ENCODE data around the gene HIRIP3.
A peak's percentile ranks its signal among the peaks of the same experiment; 100 is the strongest.

The HIRIP3 gene

GRCh38 chr16:29968205-29968604 lies 27.2 kb downstream of the HIRIP3 start:
- Histone ChIP-seq H3K27ac (replicated peaks) (no peak overlapping the region), H3K4me3 (replicated peaks; ENCODE audit: insufficient read depth, low read length) (no peak overlapping the region), H3K27me3 (ENCODE audit: insufficient read depth, poor library complexity, severe bottlenecking) (no peaks in the 10 kb centered on the region)
- no peak for TF ChIP-seq REST (IDR thresholded peaks at IDR 0.05; ENCODE audit: insufficient replicate concordance, low read depth)
- TF ChIP-seq CTCF (IDR thresholded peaks at IDR 0.05; ENCODE audit: insufficient read depth, low read length) = no peak
- no peak for TF ChIP-seq GABPA (IDR thresholded peaks at IDR 0.05; ENCODE audit: low read depth)
- TF ChIP-seq SPI1 (IDR thresholded peaks at IDR 0.05; ENCODE audit: borderline replicate concordance, low read depth) = no peak
- TF ChIP-seq POLR2AphosphoS5 (IDR thresholded peaks at IDR 0.05; ENCODE audit: low read depth) = no peak
- DNase-seq (ENCODE audit: low read depth in 1 of 2, low spot score in 1 of 2) = no peak

DNA sequence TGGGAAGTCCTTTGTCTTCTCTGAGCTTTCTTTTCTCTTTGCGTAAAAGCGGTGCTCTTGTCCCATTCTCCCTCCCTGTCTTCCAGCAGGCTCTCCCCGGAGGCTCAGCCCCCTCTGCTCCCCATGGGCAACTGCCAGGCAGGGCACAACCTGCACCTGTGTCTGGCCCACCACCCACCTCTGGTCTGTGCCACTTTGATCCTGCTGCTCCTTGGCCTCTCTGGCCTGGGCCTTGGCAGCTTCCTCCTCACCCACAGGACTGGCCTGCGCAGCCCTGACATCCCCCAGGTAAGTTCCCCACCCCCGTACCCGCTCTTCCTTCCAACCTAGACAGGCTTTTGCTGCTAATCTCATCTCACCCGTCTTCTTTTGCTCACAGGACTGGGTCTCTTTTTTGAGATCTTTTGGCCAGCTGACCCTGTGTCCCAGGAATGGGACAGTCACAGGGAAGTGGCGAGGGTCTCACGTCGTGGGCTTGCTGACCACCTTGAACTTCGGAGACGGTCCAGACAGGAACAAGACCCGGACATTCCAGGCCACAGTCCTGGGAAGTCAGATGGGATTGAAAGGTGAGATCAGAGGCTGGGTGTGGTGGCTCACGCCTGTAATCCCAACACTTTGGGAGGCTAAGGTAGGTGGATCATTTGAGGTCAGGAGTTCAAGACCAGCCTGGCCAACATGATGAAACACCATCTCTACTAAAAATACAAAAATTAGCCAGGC lies 32.2 kb downstream of the HIRIP3 start:
- no peaks in the 10 kb centered on the region for H3K27me3 ChIP-seq (ENCODE audit: insufficient read depth, poor library complexity, severe bottlenecking)
- no peak for TF ChIP-seq SPI1 (IDR thresholded peaks at IDR 0.05; ENCODE audit: borderline replicate concordance, low read depth)
- no peak for TF ChIP-seq REST (IDR thresholded peaks at IDR 0.05; ENCODE audit: insufficient replicate concordance, low read depth)
- TF ChIP-seq CTCF (IDR thresholded peaks at IDR 0.05; ENCODE audit: insufficient read depth, low read length) = no peak
- no peak for TF ChIP-seq POLR2AphosphoS5 (IDR thresholded peaks at IDR 0.05; ENCODE audit: low read depth)
- no peak for TF ChIP-seq GABPA (IDR thresholded peaks at IDR 0.05; ENCODE audit: low read depth)
- no peak overlapping the region; the same call in 1 of the 2 replicates for H3K4me3 ChIP-seq (replicated peaks; ENCODE audit: insufficient read depth, low read length)
- H3K27ac ChIP-seq (replicated peaks) = peak overlapping the region; percentile 81; the same call in 1 of the 2 replicates
- no peak for DNase-seq (ENCODE audit: low read depth in 1 of 2, low spot score in 1 of 2)

DNA sequence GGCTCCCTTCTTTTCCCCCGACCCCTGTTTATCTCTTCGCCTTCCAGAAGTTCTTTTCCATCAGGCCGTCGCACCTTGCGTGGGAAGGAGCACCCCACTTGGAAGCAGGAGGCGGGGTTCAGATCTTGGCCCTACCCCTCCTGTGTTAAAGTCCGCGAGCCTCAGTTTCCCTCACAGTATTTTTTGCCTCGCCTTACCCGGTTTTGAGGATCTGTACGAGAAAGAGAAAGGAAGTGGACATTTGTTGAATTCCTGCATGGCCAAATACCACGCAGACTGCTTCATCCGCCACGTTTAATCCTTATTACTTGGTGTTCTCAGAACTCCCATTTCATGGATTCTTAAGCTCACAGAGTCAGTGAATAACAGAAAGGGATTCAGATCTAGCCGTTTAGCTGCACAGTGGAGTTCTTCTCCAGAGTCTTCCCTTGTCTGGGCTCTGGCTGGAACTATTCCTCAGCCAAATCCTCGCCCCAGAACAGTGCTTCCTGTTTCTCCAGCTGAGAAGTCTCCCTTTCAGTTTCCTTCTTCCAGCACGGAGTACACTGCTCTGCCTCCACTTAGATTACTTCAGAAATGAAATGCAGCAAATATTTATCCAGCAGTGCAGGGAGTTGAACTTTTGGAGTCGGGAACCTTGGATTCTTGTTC lies 32.9 kb downstream of the HIRIP3 start:
- Histone ChIP-seq H3K27ac (replicated peaks) (peak overlapping the region; percentile 81), H3K4me3 (replicated peaks; ENCODE audit: insufficient read depth, low read length) (peak overlapping the region; percentile 85), H3K27me3 (ENCODE audit: insufficient read depth, poor library complexity, severe bottlenecking) (no peaks in the 10 kb centered on the region)
- peak in 1 of 2 experiments; percentile 30 for DNase-seq (ENCODE audit: low read depth in 1 of 2, low spot score in 1 of 2)
- TF ChIP-seq CTCF (IDR thresholded peaks at IDR 0.05; ENCODE audit: insufficient read depth, low read length) (no peak), GABPA (IDR thresholded peaks at IDR 0.05; ENCODE audit: low read depth) (no peak), POLR2AphosphoS5 (IDR thresholded peaks at IDR 0.05; ENCODE audit: low read depth) (no peak), SPI1 (IDR thresholded peaks at IDR 0.05; ENCODE audit: borderline replicate concordance, low read depth) (0 out of 2 replicates have a peak, but pooled peaks have one; percentile 3)
